ENCODE results near the gene HOXD4. TPM values are rescaled to one million over a fixed set of nuclear protein-coding genes. Genes with fewer than 3 reads are reported as not detected.

HOXD4 gene
- total RNA-seq, 4 donors from 2014 or later: 1.0 to 14.2 (median 1.9) TPM

DNA sequence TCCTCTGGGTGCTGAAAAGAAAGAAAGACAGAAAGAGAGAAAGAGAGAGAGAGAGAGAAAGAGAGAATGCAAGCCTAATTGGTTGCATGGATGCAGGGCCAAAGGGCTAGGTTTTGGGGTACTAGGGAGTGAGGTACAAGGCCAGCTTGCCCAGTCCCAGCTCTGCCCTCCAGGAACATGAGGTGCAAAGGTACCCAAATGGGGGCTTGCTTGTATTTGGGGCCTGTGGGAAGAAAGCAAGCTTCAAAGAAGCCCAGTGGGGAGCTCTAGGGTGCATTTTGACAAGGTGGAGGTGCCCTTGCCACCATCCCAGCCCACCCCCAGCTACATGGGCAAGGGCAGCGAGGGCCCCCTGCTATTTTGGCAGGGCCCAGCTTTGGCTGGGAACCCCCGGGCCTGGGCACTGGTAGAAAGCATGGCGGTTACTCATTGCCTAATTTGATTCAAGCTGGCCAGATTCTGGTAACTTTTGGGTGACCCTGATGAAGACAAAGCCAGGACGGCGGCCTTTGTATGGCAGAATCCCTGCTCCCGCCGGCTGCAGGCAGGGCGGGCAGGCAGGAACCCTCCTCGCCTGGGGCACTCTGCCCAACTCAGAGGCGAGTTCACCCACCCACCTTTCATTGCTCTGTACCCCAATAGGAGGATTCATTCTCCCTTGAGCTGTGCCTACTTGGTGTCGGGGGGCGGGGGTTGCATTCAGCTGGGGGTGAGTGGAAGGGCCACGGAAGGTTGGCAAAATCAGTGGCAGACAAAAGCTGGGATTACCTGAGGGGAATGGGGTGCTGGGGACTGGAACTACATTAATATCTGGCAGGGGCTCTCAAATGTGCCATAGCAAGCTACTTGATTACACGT is 537 bp upstream of the HOXD4 start:
- ATAC-seq (ENCODE audit: low FRiP score) (no peak), DNase-seq (ENCODE audit: low spot score) (no peak)
- TF ChIP-seq, protein P1, sequence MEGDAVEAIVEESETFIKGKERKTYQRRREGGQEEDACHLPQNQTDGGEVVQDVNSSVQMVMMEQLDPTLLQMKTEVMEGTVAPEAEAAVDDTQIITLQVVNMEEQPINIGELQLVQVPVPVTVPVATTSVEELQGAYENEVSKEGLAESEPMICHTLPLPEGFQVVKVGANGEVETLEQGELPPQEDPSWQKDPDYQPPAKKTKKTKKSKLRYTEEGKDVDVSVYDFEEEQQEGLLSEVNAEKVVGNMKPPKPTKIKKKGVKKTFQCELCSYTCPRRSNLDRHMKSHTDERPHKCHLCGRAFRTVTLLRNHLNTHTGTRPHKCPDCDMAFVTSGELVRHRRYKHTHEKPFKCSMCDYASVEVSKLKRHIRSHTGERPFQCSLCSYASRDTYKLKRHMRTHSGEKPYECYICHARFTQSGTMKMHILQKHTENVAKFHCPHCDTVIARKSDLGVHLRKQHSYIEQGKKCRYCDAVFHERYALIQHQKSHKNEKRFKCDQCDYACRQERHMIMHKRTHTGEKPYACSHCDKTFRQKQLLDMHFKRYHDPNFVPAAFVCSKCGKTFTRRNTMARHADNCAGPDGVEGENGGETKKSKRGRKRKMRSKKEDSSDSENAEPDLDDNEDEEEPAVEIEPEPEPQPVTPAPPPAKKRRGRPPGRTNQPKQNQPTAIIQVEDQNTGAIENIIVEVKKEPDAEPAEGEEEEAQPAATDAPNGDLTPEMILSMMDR (IDR thresholded peaks at IDR 0.05): no peak

DNA sequence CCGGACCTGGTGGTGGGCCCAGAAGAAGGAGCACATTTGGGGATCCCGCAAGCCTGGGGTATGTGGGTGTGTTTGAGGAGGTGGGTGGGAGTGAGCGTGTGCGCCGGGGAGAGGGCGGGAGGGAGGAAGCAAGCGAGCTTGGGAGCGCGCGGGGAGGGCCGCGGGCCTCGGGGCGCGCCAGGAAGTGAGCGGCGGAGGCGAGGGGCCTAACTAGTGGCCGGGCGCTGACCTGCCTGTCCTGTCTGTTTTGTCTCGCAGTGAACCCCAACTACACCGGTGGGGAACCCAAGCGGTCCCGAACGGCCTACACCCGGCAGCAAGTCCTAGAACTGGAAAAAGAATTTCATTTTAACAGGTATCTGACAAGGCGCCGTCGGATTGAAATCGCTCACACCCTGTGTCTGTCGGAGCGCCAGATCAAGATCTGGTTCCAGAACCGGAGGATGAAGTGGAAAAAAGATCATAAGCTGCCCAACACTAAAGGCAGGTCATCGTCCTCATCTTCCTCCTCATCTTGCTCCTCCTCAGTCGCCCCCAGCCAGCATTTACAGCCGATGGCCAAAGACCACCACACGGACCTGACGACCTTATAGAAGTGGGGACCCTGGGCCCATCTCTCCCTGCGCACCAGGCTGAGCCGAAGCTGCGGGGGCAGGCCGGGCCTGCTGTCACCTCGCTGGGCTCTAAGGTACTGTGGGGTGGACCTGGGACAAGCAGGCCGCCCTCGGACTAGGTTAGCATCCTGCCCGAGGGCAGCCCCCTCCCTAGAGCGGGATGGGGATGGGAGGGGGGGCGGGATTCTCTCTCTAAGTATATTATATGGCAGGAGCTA is 1.2 kb downstream of the HOXD4 start:
- TF ChIP-seq, protein P1 (IDR thresholded peaks at IDR 0.05): no peak
- ATAC-seq (ENCODE audit: low FRiP score): no peak
- no peak for DNase-seq (ENCODE audit: low spot score)

DNA sequence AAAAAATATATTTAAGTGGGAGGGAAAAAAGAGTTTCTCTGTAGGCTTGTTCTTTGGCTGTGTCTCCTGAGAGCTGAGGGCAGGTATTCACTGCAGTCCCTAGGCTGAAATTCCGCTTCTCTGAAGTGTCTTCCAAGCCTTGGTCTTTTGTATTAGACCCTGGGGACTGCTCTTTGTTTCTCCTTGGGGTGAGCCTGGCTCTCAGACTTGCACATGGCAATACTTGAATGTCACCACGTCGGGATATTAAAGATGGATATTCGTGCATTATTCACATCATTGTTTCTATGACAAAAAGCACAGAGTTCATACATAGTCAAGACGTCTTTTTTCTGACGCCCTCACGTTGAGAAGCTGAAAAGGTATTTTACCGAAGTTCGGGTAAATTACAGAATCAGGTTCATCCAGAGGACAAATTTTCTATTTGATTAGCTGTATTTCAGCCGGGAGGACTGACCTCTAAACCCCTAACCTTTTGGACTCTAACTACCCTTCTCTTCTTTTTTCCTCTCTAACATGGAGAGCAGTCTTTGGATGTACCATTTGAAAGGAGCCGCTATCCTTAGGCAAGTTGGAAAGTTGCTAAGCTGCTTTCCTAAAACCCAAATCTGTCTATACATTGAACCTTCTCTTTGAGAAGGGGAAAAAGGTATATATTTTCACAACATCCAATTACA is 3.4 kb downstream of the HOXD4 start:
- no peak for ATAC-seq (ENCODE audit: low FRiP score)
- TF ChIP-seq, protein P1 (IDR thresholded peaks at IDR 0.05): no peak
- DNase-seq (ENCODE audit: low spot score): no peak

DNA sequence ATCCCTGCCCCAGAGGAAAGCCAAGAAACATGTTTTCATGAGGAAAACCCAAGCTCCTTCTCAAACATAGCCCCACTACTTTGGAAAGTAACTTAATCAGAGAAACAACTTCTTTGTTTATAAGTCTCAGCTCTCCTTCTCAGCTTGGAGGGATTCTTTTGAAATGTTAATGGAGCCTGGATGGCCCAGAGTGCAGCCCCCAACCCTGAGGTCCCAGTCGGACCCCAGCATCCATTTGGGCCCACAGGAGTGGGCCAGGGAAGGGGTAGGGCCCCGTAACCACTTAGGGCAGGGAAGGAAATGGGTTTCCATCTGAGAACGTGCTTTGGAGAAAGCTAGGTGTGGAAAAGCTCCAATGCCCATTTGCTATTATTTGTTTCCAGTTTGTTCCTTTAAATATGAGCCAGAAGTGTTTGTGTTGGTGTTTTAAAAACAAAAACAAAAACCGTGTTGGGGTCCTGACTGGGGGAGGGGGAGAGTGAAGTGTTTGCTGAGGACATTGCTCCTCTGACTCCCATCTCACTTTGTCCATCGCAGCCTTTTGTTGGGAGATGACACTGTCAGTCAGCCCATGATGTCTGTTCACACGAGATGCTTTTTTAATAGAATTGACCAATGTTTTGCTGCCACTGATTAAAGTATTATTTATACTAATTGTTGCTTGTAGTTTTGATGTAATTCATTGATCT is 4.2 kb downstream of the HOXD4 start:
- TF ChIP-seq, protein P1 (IDR thresholded peaks at IDR 0.05): no peak
- DNase-seq (ENCODE audit: low spot score): no peak
- ATAC-seq (ENCODE audit: low FRiP score): no peak

DNA sequence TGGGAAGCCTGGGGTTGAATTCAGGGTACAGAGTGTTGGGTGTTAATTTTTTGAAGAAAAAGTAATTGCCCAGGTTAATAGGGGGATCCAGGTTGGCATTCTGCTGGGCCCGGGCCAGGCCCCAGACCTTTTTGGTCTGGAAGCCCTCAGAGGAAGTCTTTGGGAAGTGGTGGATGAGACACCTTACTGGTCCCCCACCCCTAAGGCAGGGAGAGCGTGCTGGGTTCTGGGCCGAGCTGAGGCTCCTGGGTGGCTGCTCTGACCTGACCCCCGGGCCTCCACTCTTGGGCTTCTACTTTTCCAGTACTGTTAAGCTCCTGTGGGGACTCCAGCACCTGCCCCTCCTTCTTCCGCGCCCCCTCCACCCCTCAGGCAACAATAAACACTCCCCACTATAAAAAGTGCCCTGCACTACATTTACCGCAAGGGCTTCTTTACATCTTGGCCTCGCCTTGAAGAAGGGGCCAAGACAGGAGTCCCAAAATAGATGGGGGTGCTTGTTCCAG is 5.0 kb downstream of the HOXD4 start:
- TF ChIP-seq, protein P1 (IDR thresholded peaks at IDR 0.05): no peak
- no peak for DNase-seq (ENCODE audit: low spot score)
- ATAC-seq (ENCODE audit: low FRiP score): no peak

DNA sequence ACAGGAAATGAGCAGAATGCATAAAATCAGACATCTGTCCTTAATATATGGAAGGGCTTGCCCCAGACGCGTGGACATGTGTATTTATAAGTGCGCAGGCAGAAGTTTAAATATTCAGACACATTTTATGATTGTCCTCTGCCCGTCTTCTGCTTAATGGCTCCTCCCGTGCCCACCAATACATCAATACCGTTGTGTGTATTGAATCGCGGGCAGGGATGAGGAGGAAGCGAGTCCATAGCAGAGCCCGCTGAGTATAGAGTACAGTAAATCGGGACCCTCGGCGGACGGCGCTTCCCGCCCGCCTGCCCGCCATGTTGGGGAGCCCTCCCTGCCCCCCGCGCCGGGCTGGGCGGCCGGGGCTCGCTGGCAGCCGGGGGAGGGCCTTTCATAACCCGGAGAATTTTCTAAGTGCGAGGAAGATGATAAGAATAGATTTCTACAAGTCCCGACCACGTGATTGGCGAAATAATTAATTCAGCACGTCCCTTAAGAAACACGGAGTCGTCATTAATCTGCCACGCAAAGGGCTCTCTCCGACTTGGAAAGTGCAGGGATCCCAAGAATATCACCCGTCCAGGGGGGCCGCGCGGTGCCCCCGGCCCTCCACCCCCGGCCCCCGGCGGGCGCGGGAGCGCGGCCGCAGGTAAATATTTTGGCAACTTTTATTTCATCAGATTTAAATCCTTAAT is 5.6 kb downstream of the HOXD4 start, which contains the start of gene HOXD3:
Gene HOXD3 (plus strand): TSS at position 501 of the 692 bp plus-strand sequence. CDS start 11,808 bp downstream, outside the sequence.
- DNase-seq (ENCODE audit: low spot score) (no peak), ATAC-seq (ENCODE audit: low FRiP score) (no peak)
- TF ChIP-seq, protein P1 (IDR thresholded peaks at IDR 0.05): no peak

Measured in omental fat pad (tissue), 4 donors.